CD14-positive monocyte (primary cell): ENCODE measurements around the gene UBE2L3. TPM values are rescaled to one million over a fixed set of nuclear protein-coding genes. Genes with fewer than 3 reads are reported as not detected.
A peak's percentile ranks its signal among the peaks of the same experiment; 100 is the strongest.

Experiments
- DNase-seq, 3 donors: peaks; one replicate each; pipeline ENCODE4 v3.0.0-alpha.2; 2011 to 2022
- H2AFZ ChIP-seq: 2 replicates; pipeline ENCODE4 v1.6.0; 2012; ENCODE audit warnings: mild to moderate bottlenecking, low read depth, low read length, inconsistent platforms; ENCODE audit not compliant: insufficient read depth, poor library complexity, severe bottlenecking
- H3K27ac ChIP-seq, 2 donors: 1 replicate in 1 of 2; 2 replicates in 1 of 2; pipeline ENCODE4 v1.5.1; 2012 to 2013; ENCODE audit warnings: low read length in 2 of 2, control low read depth in 1 of 2, inconsistent platforms in 1 of 2, low read depth in 1 of 2, mild to moderate bottlenecking in 1 of 2
- H3K27me3 ChIP-seq, 2 donors: one replicate each; pipeline versions ENCODE4 v1.6.0 to v1.6.1; 2011 to 2013; ENCODE audit warnings: low read length in 2 of 2; ENCODE audit not compliant: control insufficient read depth in 2 of 2, insufficient read depth in 2 of 2
- H3K36me3 ChIP-seq, 2 donors: replicated peaks in 1 of 2; 1 replicate in 1 of 2; 2 replicates in 1 of 2; pipeline versions ENCODE4 v1.5.1 to v1.6.1; 2012 to 2013; ENCODE audit warnings: low read length in 2 of 2, control low read depth in 1 of 2, inconsistent platforms in 1 of 2, mild to moderate bottlenecking in 1 of 2; ENCODE audit not compliant: insufficient read depth in 2 of 2, control insufficient read depth in 1 of 2
- H3K4me1 ChIP-seq, 2 donors: 1 replicate in 1 of 2; 2 replicates in 1 of 2; pipeline versions ENCODE4 v1.5.1 to v1.6.1; 2012 to 2013; ENCODE audit warnings: low read length in 2 of 2, control low read depth in 1 of 2, inconsistent platforms in 1 of 2, mild to moderate bottlenecking in 1 of 2, moderate library complexity in 1 of 2; ENCODE audit not compliant: insufficient read depth in 2 of 2, control insufficient read depth in 1 of 2
- H3K4me2 ChIP-seq: replicated peaks from 2 replicates; pipeline ENCODE3; 2012; ENCODE audit warnings: low read length, moderate library complexity, mild to moderate bottlenecking; ENCODE audit not compliant: poor library complexity, severe bottlenecking; ENCODE audit errors: extremely low read depth
- H3K4me3 ChIP-seq, 3 experiments: fragments of 200-600 bp in 1 of 3; sonication (generic) in 1 of 3; replicated peaks in 1 of 3; 1 replicate in 2 of 3; 2 replicates in 1 of 3; pipeline ENCODE4 v1.5.1; 2011 to 2013; ENCODE audit warnings: low read length in 3 of 3, mild to moderate bottlenecking in 3 of 3, control low read depth in 2 of 3, low read depth in 2 of 3, inconsistent platforms in 1 of 3, moderate library complexity in 1 of 3
- H3K79me2 ChIP-seq: 2 replicates; pipeline ENCODE4 v1.6.0; 2012; ENCODE audit warnings: mild to moderate bottlenecking, control low read depth, inconsistent platforms, low read length, moderate library complexity; ENCODE audit not compliant: insufficient read depth
- H3K9ac ChIP-seq: 2 replicates; pipeline ENCODE4 v1.6.0; 2017; ENCODE audit warnings: low read length, mild to moderate bottlenecking; ENCODE audit not compliant: insufficient read depth, poor library complexity, severe bottlenecking
- H3K9me3 ChIP-seq, 2 donors: replicated peaks in 1 of 2; 1 replicate in 1 of 2; 2 replicates in 1 of 2; pipeline versions ENCODE4 v1.5.1 to v1.6.1; 2012 to 2013; ENCODE audit warnings: low read length in 2 of 2, control low read depth in 1 of 2; ENCODE audit not compliant: control insufficient read depth in 1 of 2, insufficient read depth in 1 of 2
- H4K20me1 ChIP-seq: 2 replicates; pipeline ENCODE4 v1.6.0; 2012; ENCODE audit warnings: mild to moderate bottlenecking, low read length, control low read depth, moderate library complexity; ENCODE audit not compliant: insufficient read depth
- H3K27ac Mint-ChIP-seq, 7 donors: one replicate each; pipeline ENCODE4 v1.8.0; 2020; ENCODE audit warnings: mild to moderate bottlenecking in 7 of 7, mixed read lengths in 7 of 7, moderate library complexity in 6 of 7, inconsistent platforms in 2 of 7
- H3K27me3 Mint-ChIP-seq, 3 donors: one replicate each; pipeline ENCODE4 v1.8.0; 2021 to 2022; ENCODE audit warnings: low read depth in 3 of 3, mild to moderate bottlenecking in 3 of 3, mixed read lengths in 3 of 3, moderate library complexity in 3 of 3, inconsistent platforms in 1 of 3
- H3K36me3 Mint-ChIP-seq, 2 donors: one replicate each; pipeline ENCODE4 v1.8.0; 2020; ENCODE audit warnings: mixed read lengths in 2 of 2, inconsistent platforms in 1 of 2, mild to moderate bottlenecking in 1 of 2
- H3K4me1 Mint-ChIP-seq: one replicate; pipeline ENCODE4 v1.8.0; 2020; ENCODE audit warnings: mild to moderate bottlenecking, mixed read lengths
- H3K4me3 Mint-ChIP-seq, 2 donors: one replicate each; pipeline ENCODE4 v1.8.0; 2020; ENCODE audit warnings: mild to moderate bottlenecking in 2 of 2, mixed read lengths in 2 of 2, moderate library complexity in 1 of 2
- H3K9me3 Mint-ChIP-seq, 7 donors: one replicate each; pipeline ENCODE4 v1.8.0; 2020 to 2022; ENCODE audit warnings: mixed read lengths in 7 of 7, mild to moderate bottlenecking in 6 of 7, moderate library complexity in 6 of 7, inconsistent platforms in 2 of 7
- CTCF ChIP-seq: fragments of 200-600 bp; IDR thresholded peaks from one replicate; pipeline ENCODE4 v1.8.0; 2022; ENCODE audit warnings: antibody characterized with exemption, mild to moderate bottlenecking
- WGBS: methylation state at CpG from one replicate; pipeline ENCODE4 v1.1.5; 2013; ENCODE audit warnings: missing lambda C conversion rate; ENCODE audit not compliant: insufficient coverage; 5-methylcytosine and 5-hydroxymethylcytosine counted together
- intact Hi-C, 2 donors: fragments of 100-400 bp; cut with micrococcal nuclease; formaldehyde crosslinking; loops; one replicate each; pipeline versions ENCODE4 v1.15.0 to v1.15.1; 2023
- polyA plus RNA-seq, 3 donors: library from polyadenylated mRNA; depleted of rRNA in 1 of 3; unstranded in 2 of 3; stranded (reverse) in 1 of 3; fragments of 300-500 nt in 2 of 3; fragments of >200 nt in 1 of 3; fragmentation: Illumina TruSeq in 2 of 3; gene quantifications; 1 replicate in 2 of 3; 2 replicates in 1 of 3; pipeline ENCODE4 v1.2.3, GENCODE V29; 2012 to 2021

The UBE2L3 gene
- polyA plus RNA-seq, 3 donors, result 19.6 to 88.9 (median 69.6) TPM

DNA sequence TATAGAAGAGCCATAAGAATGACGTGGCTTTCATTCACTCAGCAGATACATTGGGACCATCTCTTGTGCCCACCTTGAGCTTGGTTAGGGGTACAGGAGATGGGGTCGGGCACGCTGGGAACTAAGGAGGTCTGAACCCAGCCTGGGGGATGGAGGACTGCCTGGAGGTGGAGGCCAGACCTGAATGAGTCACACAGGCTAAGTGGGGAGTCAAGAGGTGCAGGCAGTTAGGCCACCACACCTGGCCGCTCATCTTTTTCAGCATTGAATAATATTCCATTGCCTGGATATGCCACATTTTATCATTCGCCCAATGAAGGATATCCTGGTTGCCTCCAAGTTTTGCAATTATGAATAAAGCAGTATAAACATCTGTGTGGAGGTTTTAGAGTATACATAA lies 94.5 kb downstream of the UBE2L3 start:
- H3K4me1 ChIP-seq, result peaks cover 22 to 29% of the 10 kb centered on the region in 2 donors
- H3K27ac ChIP-seq, result no peak overlapping the region
- H3K36me3 Mint-ChIP-seq, result no peaks in the 10 kb centered on the region
- H4K20me1 ChIP-seq, result no peaks in the 10 kb centered on the region
- no peaks in the 10 kb centered on the region for H3K36me3 ChIP-seq
- no peak overlapping the region for H2AFZ ChIP-seq
- TF ChIP-seq CTCF, result no peak
- DNase-seq, result no peak
- peaks cover 0 to 3% of the 10 kb centered on the region in 2 donors for H3K27me3 ChIP-seq
- 97% methylated on average over 3 of the region's 5 CpGs for WGBS
- no peak overlapping the region for H3K4me3 ChIP-seq
- H3K9me3 Mint-ChIP-seq, result peaks cover 0 to under 1% (median 0%) of the 10 kb centered on the region in 7 donors
- H3K79me2 ChIP-seq, result peaks cover 10% of the 10 kb centered on the region
- H3K4me3 Mint-ChIP-seq, result no peak overlapping the region
- H3K27me3 Mint-ChIP-seq, result peaks cover 2 to 8% (median 4%) of the 10 kb centered on the region in 3 donors
- H3K9ac ChIP-seq, result no peak overlapping the region
- peaks cover 21% of the 10 kb centered on the region for H3K4me1 Mint-ChIP-seq
- no peak overlapping the region for H3K4me2 ChIP-seq
- intact Hi-C loops, result no loop called here
- no peak overlapping the region for H3K27ac Mint-ChIP-seq
- H3K9me3 ChIP-seq, result no peaks in the 10 kb centered on the region

- H3K27ac Mint-ChIP-seq, result peak overlapping the region in 1 of 7 donors; percentile 66
- 95% methylated on average over 2 of the region's 2 CpGs for WGBS
Measured at GRCh38 chr22:21663738-21664137, 96.2 kb downstream of the UBE2L3 start.

More at GRCh38 chr22:21663738-21664137, 96.2 kb downstream of the UBE2L3 start:
- Mint-ChIP-seq H3K27me3 (peaks cover 0 to 1% (median 0%) of the 10 kb centered on the region in 3 donors), H3K4me3 (no peak overlapping the region), H3K9me3 (peaks cover 0 to 2% (median 0%) of the 10 kb centered on the region in 7 donors), H3K4me1 (peaks cover 20% of the 10 kb centered on the region), H3K36me3 (no peaks in the 10 kb centered on the region)
- no peaks in the 10 kb centered on the region for H3K36me3 ChIP-seq
- no peaks in the 10 kb centered on the region for H3K27me3 ChIP-seq
- peaks cover 23% of the 10 kb centered on the region for H3K79me2 ChIP-seq
- no peak overlapping the region for H3K4me3 ChIP-seq
- TF ChIP-seq CTCF, result no peak
- H3K9me3 ChIP-seq, result no peaks in the 10 kb centered on the region
- H2AFZ ChIP-seq, result no peak overlapping the region
- H3K4me1 ChIP-seq, result peaks cover 12 to 18% of the 10 kb centered on the region in 2 donors
- no peaks in the 10 kb centered on the region for H4K20me1 ChIP-seq
- no peak for DNase-seq
- H3K27ac ChIP-seq, result no peak overlapping the region
- no peak overlapping the region for H3K9ac ChIP-seq
- H3K4me2 ChIP-seq, result no peak overlapping the region
- intact Hi-C loops, result no loop called here
